Measurements from ENCODE around the gene SLC6A4. TPM values are rescaled to one million over a fixed set of nuclear protein-coding genes. Genes with fewer than 3 reads are reported as not detected.

SLC6A4 gene
- total RNA-seq, 1 experiment from 2014 or later: 0.02 TPM

- no peak overlapping the region for H2BK15ac ChIP-seq (ENCODE audit: low read depth, low read length)
- no peak overlapping the region for H3K23ac ChIP-seq (ENCODE audit: insufficient read length, low read depth, low read length)
- no peak overlapping the region for H4K5ac ChIP-seq (ENCODE audit: insufficient read length, low read depth, low read length)
- Mint-ChIP-seq H3K27me3 (ENCODE audit: low read depth) (no peaks in the 10 kb centered on the region), H3K4me3 (no peak overlapping the region), H3K36me3 (ENCODE audit: insufficient read depth in 1 of 3, low read depth in 3 of 3) (no peaks in the 10 kb centered on the region), H3K4me1 (peaks cover 3 to 4% of the 10 kb centered on the region in 2 experiments; a peak in 3 of 4 replicates), H3K9me3 (no peaks in the 10 kb centered on the region), H3K27ac (no peak overlapping the region)
- no peak overlapping the region for H3K4ac ChIP-seq (ENCODE audit: low read depth, low read length)
- H3T11ph ChIP-seq (ENCODE audit: low read length): no peak overlapping the region
- no peak overlapping the region for H2AFZ ChIP-seq (ENCODE audit: low read length)
- no peaks in the 10 kb centered on the region for H4K20me1 ChIP-seq (ENCODE audit: control insufficient read depth, insufficient read depth, insufficient read length)
- no peak overlapping the region for H3K14ac ChIP-seq (ENCODE audit: insufficient read depth, low read length)
- no peak overlapping the region for H2BK120ac ChIP-seq (ENCODE audit: low read depth, low read length, poor library complexity, severe bottlenecking)
- H3K4me2 ChIP-seq (ENCODE audit: insufficient read depth, insufficient read length, low read length): no peak overlapping the region
- no peak overlapping the region for H3K9ac ChIP-seq (ENCODE audit: extremely low read depth, insufficient read length, low read length)
- H3K4me1 ChIP-seq (ENCODE audit: insufficient read depth, low read length): no peaks in the 10 kb centered on the region
- H3K56ac ChIP-seq (ENCODE audit: insufficient read length, low read depth, low read length): no peak overlapping the region
- H3K27ac ChIP-seq (ENCODE audit: insufficient read length, low read depth, low read length): no peak overlapping the region
- no peak overlapping the region for H4K8ac ChIP-seq (replicated peaks; ENCODE audit: insufficient read length, low read depth, low read length)
- H3K79me2 ChIP-seq (ENCODE audit: insufficient read depth, low read length): no peaks in the 10 kb centered on the region
- no peak for TF ChIP-seq CTCF (conservative IDR thresholded peaks at IDR 0.05)
- H2AK5ac ChIP-seq (ENCODE audit: insufficient read length, low read length): no peak overlapping the region
- H3K18ac ChIP-seq (ENCODE audit: insufficient read length, low read depth, low read length): no peak overlapping the region
- no peaks in the 10 kb centered on the region for H3K27me3 ChIP-seq (ENCODE audit: insufficient read depth, low read length)
- no peak overlapping the region for H2BK20ac ChIP-seq (ENCODE audit: low read depth, low read length, poor library complexity, severe bottlenecking)
- no peak overlapping the region for H2BK5ac ChIP-seq (ENCODE audit: insufficient read length, low read length)
- DNase-seq: no peak
- H3K79me1 ChIP-seq (ENCODE audit: insufficient read depth, low read depth, low read length, poor library complexity, severe bottlenecking): no peaks in the 10 kb centered on the region
- no peaks in the 10 kb centered on the region for H3K23me2 ChIP-seq (ENCODE audit: insufficient read length, low read depth, low read length, poor library complexity, severe bottlenecking)
- no peak overlapping the region for H2BK12ac ChIP-seq (ENCODE audit: insufficient read length, low read depth, low read length)
- no peaks in the 10 kb centered on the region for H3K9me3 ChIP-seq (ENCODE audit: control insufficient read depth, low read depth, low read length)
- H4K91ac ChIP-seq (ENCODE audit: insufficient read length, low read depth, low read length): no peak overlapping the region
- WGBS (ENCODE audit: extremely low coverage, insufficient read length, low lambda C conversion rate): no CpG with 5 or more reads among the region's 10 CpGs
Observed at GRCh38 chr17:30200106-30200505, 35.4 kb downstream of the SLC6A4 start.

All from H9 (cell line).